ENCODE results near the gene CCDC17.

CCDC17 gene

DNA sequence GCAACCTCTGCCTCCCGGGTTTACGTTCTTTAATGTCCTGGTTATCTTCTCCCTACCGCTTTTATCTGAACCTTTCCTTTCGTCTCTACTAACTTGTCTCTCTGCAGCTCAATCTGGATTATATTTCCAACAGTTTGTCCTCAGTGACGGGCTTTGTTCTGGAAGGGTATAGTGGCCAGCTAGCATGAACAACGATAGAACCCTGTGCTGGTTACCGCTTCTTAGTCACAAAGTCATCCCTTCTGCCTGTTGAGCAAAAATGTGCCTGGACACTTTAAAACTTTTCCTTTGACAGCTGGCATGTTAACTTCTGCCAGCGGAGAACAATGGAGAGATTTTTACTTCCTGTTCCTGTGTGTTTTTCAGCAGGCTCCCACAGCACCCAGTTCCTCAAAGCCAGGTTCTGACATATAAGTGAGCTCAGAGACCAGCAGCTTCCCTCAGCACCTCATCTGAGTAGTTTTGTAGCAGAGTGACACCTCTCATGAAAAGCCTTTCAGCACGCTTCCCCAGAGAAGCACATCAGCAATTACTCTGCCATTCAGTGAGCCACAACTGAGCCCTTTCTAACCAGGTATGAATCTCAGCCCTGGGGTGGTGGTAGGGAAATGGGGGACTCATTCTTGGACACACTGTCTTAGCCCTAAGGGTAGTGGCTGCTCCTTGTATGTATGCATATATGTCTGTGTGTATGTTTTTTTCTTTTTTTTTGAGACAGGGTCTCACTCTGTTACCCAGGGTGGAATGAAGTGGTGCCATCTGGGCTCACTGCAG is 23.6 kb upstream of the CCDC17 start:
- H3K9ac ChIP-seq (ENCODE audit: low read length): no peak overlapping the region
- no peak overlapping the region for H3K27ac ChIP-seq (ENCODE audit: low read depth, low read length)
- peaks cover 14% of the 10 kb centered on the region for H3K36me3 ChIP-seq (ENCODE audit: control insufficient read depth, insufficient read depth, low read length)

DNA sequence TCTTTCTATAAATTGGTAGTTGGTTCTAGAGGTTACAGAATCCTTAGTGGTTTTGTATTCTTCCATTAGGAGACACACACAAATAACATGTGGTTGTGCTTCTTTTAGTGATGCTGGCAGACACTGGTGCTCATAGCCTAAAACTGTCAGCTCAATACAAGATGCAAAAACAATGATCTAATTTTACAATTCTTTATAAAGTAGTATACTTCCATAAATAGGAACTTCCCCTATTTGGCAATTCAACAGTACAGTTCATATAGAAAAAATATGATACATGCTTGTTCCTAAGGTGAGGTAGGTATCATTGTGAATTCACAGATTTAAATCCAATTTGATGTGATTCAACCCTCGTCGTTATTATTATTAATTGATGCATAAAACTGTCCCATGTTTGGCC is 20.8 kb upstream of the CCDC17 start:
- peaks cover 15% of the 10 kb centered on the region for H3K36me3 ChIP-seq (ENCODE audit: control insufficient read depth, insufficient read depth, low read length)
- no peaks in the 10 kb centered on the region for H3K27me3 ChIP-seq (ENCODE audit: control insufficient read depth, insufficient read depth, low read length)
- no peak overlapping the region for H3K9ac ChIP-seq (ENCODE audit: low read length)
- no peak overlapping the region for H3K27ac ChIP-seq (ENCODE audit: low read depth, low read length)
- no peaks in the 10 kb centered on the region for H3K4me1 ChIP-seq (ENCODE audit: control insufficient read depth, insufficient read depth, low read length)
- H3K4me3 ChIP-seq (ENCODE audit: low read length): no peak overlapping the region

More for the DNA sequence above, 23.6 kb upstream of the CCDC17 start:
- no peaks in the 10 kb centered on the region for H3K27me3 ChIP-seq (ENCODE audit: control insufficient read depth, insufficient read depth, low read length)
- H3K4me3 ChIP-seq (ENCODE audit: low read length): no peak overlapping the region
- no peaks in the 10 kb centered on the region for H3K4me1 ChIP-seq (ENCODE audit: control insufficient read depth, insufficient read depth, low read length)

- no peak overlapping the region for H3K9ac ChIP-seq (ENCODE audit: low read length)
- H3K27ac ChIP-seq (ENCODE audit: low read depth, low read length): no peak overlapping the region
- no peak overlapping the region for H3K4me3 ChIP-seq (ENCODE audit: low read length)
- no peaks in the 10 kb centered on the region for H3K27me3 ChIP-seq (ENCODE audit: control insufficient read depth, insufficient read depth, low read length)
- H3K4me1 ChIP-seq (ENCODE audit: control insufficient read depth, insufficient read depth, low read length): no peaks in the 10 kb centered on the region
- H3K36me3 ChIP-seq (ENCODE audit: control insufficient read depth, insufficient read depth, low read length): peaks cover 18% of the 10 kb centered on the region
Measured at GRCh38 chr1:45643978-45644377, 20.1 kb upstream of the CCDC17 start.

- H3K9ac ChIP-seq (ENCODE audit: low read length): no peak overlapping the region
- peaks cover 16% of the 10 kb centered on the region for H3K36me3 ChIP-seq (ENCODE audit: control insufficient read depth, insufficient read depth, low read length)
Measured at GRCh38 chr1:45643321-45643720, 19.5 kb upstream of the CCDC17 start.

DNA sequence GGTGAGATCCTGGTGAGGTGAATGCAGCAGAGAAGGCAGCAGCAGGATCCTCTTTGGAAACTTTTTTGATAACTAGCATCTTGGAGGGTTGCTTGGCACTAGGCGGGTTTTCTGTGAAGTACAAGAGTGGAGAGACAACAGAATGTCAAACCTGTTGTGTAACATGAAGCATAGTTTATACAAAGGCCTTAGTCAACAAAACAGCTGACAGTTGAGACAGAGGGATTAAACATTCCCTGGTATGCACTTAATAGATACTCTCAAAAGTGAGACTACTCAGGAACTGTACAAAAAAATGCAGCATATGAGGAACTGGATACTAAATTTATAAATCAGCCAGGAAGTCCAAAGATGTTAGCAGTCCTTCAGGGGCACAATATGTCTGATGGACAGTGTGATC is 16.4 kb upstream of the CCDC17 start:
- Histone ChIP-seq H3K36me3 (ENCODE audit: control insufficient read depth, insufficient read depth, low read length) (peaks cover 20% of the 10 kb centered on the region), H3K27ac (ENCODE audit: low read depth, low read length) (no peak overlapping the region)

More at GRCh38 chr1:45643321-45643720, 19.5 kb upstream of the CCDC17 start:
- Histone ChIP-seq H3K27ac (ENCODE audit: low read depth, low read length) (no peak overlapping the region), H3K4me3 (ENCODE audit: low read length) (no peak overlapping the region), H3K4me1 (ENCODE audit: control insufficient read depth, insufficient read depth, low read length) (no peaks in the 10 kb centered on the region), H3K27me3 (ENCODE audit: control insufficient read depth, insufficient read depth, low read length) (no peaks in the 10 kb centered on the region)

GRCh38 chr1:45635211-45635610 is 11.4 kb upstream of the CCDC17 start:
- Histone ChIP-seq H3K4me3 (ENCODE audit: low read length) (no peak overlapping the region), H3K36me3 (ENCODE audit: control insufficient read depth, insufficient read depth, low read length) (peaks cover 36% of the 10 kb centered on the region), H3K27ac (ENCODE audit: low read depth, low read length) (no peak overlapping the region), H3K4me1 (ENCODE audit: control insufficient read depth, insufficient read depth, low read length) (no peaks in the 10 kb centered on the region), H3K27me3 (ENCODE audit: control insufficient read depth, insufficient read depth, low read length) (no peaks in the 10 kb centered on the region), H3K9ac (ENCODE audit: low read length) (no peak overlapping the region)

More for the DNA sequence above, 16.4 kb upstream of the CCDC17 start:
- no peaks in the 10 kb centered on the region for H3K4me1 ChIP-seq (ENCODE audit: control insufficient read depth, insufficient read depth, low read length)
- no peak overlapping the region for H3K9ac ChIP-seq (ENCODE audit: low read length)
- H3K4me3 ChIP-seq (ENCODE audit: low read length): no peak overlapping the region
- no peaks in the 10 kb centered on the region for H3K27me3 ChIP-seq (ENCODE audit: control insufficient read depth, insufficient read depth, low read length)

DNA sequence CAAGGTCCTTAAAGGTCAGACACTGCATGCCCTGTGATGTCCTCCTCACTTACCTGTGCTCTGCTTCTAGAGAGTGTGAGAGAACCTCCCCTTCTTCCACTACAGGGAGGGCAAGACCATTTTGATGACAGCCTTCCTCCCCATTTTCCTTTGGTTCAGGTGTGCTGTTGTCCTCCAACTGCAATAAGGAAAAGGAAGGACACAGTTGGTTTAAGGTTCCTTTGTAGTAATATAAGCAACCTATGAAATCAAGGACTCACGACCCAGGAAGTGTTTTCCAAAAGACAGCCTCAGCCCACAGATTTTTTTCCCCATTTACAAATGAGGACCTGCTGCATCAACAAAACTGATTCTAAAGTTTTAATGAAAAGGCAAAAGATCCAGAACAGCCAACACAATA is 6.6 kb upstream of the CCDC17 start:
- no peak overlapping the region for H3K9ac ChIP-seq (ENCODE audit: low read length)
- H3K27me3 ChIP-seq (ENCODE audit: control insufficient read depth, insufficient read depth, low read length): no peaks in the 10 kb centered on the region
- peaks cover 44% of the 10 kb centered on the region for H3K36me3 ChIP-seq (ENCODE audit: control insufficient read depth, insufficient read depth, low read length)

DNA sequence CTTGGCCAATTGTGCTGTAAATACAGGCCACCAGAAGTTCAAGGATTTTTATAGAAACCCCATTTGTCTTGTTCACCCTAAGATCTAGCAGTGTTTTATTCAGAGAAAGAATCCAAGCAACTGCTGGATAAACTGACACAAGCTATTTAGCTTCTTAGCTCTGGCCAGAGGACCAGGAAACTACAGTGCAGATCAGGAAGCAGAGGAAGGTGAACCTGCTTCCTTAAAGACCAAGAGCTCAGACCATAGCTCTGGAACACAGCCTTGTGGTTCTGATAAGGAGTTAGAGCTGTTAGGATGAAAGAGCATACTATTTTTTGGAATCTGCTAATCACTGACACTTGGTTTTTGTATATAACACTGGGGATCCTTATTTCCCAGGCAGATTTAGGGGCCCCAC is 5.2 kb upstream of the CCDC17 start:
- no peaks in the 10 kb centered on the region for H3K27me3 ChIP-seq (ENCODE audit: control insufficient read depth, insufficient read depth, low read length)
- H3K9ac ChIP-seq (ENCODE audit: low read length): no peak overlapping the region
- H3K27ac ChIP-seq (ENCODE audit: low read depth, low read length): no peak overlapping the region
- H3K36me3 ChIP-seq (ENCODE audit: control insufficient read depth, insufficient read depth, low read length): peaks cover 44% of the 10 kb centered on the region
- no peaks in the 10 kb centered on the region for H3K4me1 ChIP-seq (ENCODE audit: control insufficient read depth, insufficient read depth, low read length)
- no peak overlapping the region for H3K4me3 ChIP-seq (ENCODE audit: low read length)

More for the DNA sequence above, 6.6 kb upstream of the CCDC17 start:
- no peaks in the 10 kb centered on the region for H3K4me1 ChIP-seq (ENCODE audit: control insufficient read depth, insufficient read depth, low read length)
- no peak overlapping the region for H3K27ac ChIP-seq (ENCODE audit: low read depth, low read length)
- H3K4me3 ChIP-seq (ENCODE audit: low read length): no peak overlapping the region

GRCh38 chr1:45622524-45623394 is 1.1 kb downstream of the CCDC17 start:
- Histone ChIP-seq H3K27ac (ENCODE audit: low read depth, low read length) (no peak overlapping the region), H3K36me3 (ENCODE audit: control insufficient read depth, insufficient read depth, low read length) (peaks cover 25% of the 10 kb centered on the region), H3K4me1 (ENCODE audit: control insufficient read depth, insufficient read depth, low read length) (peaks cover 2% of the 10 kb centered on the region), H3K27me3 (ENCODE audit: control insufficient read depth, insufficient read depth, low read length) (no peaks in the 10 kb centered on the region), H3K4me3 (ENCODE audit: low read length) (no peak overlapping the region), H3K9ac (ENCODE audit: low read length) (no peak overlapping the region)

DNA sequence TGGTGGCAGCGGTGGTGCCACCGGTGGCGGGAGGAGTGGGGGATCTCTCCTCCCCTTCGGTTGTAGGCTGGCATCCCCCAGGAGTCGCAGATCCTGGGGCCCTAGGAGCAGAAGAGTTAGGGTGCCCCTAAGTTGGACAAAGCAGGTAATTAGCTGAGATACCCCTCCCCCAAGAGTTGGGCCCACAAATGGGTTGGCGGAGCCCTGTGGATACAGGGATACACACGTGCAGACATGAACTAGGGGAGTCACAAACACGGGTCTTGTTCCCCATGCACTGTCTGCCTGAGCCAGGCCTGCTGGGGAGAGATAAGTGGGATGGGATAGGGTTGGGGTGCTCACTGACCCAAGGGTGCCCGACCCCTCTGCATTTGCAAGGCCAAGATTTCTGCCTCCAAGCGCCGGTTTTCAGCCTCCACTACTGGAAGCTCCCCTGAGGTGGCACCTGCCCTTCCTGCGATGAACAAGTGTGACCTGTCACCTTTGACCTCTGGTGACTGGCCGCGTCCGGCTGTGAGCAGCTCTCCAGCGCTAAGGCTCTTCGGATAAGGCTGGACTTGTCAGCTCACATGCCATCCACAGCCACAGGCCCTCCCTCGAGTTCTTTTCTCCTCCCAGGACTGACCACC is 1.8 kb downstream of the CCDC17 start:
- no peak overlapping the region for H3K27ac ChIP-seq (ENCODE audit: low read depth, low read length)
- no peak overlapping the region for H3K9ac ChIP-seq (ENCODE audit: low read length)
- no peak overlapping the region for H3K4me3 ChIP-seq (ENCODE audit: low read length)
- peaks cover 31% of the 10 kb centered on the region for H3K36me3 ChIP-seq (ENCODE audit: control insufficient read depth, insufficient read depth, low read length)
- H3K4me1 ChIP-seq (ENCODE audit: control insufficient read depth, insufficient read depth, low read length): peaks cover 2% of the 10 kb centered on the region
- H3K27me3 ChIP-seq (ENCODE audit: control insufficient read depth, insufficient read depth, low read length): no peaks in the 10 kb centered on the region

GRCh38 chr1:45621501-45621836 is 2.4 kb downstream of the CCDC17 start:
- no peaks in the 10 kb centered on the region for H3K27me3 ChIP-seq (ENCODE audit: control insufficient read depth, insufficient read depth, low read length)
- no peak overlapping the region for H3K27ac ChIP-seq (ENCODE audit: low read depth, low read length)
- peaks cover 30% of the 10 kb centered on the region for H3K36me3 ChIP-seq (ENCODE audit: control insufficient read depth, insufficient read depth, low read length)
- no peak overlapping the region for H3K4me3 ChIP-seq (ENCODE audit: low read length)
- peaks cover 2% of the 10 kb centered on the region for H3K4me1 ChIP-seq (ENCODE audit: control insufficient read depth, insufficient read depth, low read length)
- H3K9ac ChIP-seq (ENCODE audit: low read length): no peak overlapping the region
